ENCODE measurements around the gene CTSS. TPM values are rescaled to one million over a fixed set of nuclear protein-coding genes. Genes with fewer than 3 reads are reported as not detected.

The CTSS gene
- polyA plus RNA-seq, 1 experiment = 7.1 TPM

- ChIA-PET CTCF (interaction anchor here (1.4 kb wide), 1 partner anchor 229 kb away, joined by 5 read pairs; no protein-coding TSS in a partner anchor), POLR2A (no interaction called here)
- Histone ChIP-seq H3K27ac (ENCODE audit: low read depth, low read length) (no peak overlapping the region), H3K9me3 (ENCODE audit: control insufficient read depth, insufficient read depth, low read length) (no peaks in the 10 kb centered on the region), H3K27me3 (ENCODE audit: control insufficient read depth, insufficient read depth, low read length) (no peaks in the 10 kb centered on the region), H3K4me3 (ENCODE audit: low read depth, low read length) (no peak overlapping the region)
- no peak for TF ChIP-seq CTCF (IDR thresholded peaks at IDR 0.05; ENCODE audit: low read depth, low read length)
- no peak for DNase-seq (ENCODE audit: low read depth, low spot score)
These were observed 23.8 kb upstream of the CTSS start for GRCh38 chr1:150789396-150789795.

- DNase-seq (ENCODE audit: low read depth, low spot score) = no peak
- no peak for TF ChIP-seq CTCF (IDR thresholded peaks at IDR 0.05; ENCODE audit: low read depth, low read length)
- CTCF ChIA-PET = interaction anchor here (1.4 kb wide), 1 partner anchor 228 kb away, joined by 5 read pairs; no protein-coding TSS in a partner anchor
- H3K27ac ChIP-seq (ENCODE audit: low read depth, low read length) = no peak overlapping the region
- H3K9me3 ChIP-seq (ENCODE audit: control insufficient read depth, insufficient read depth, low read length) = no peaks in the 10 kb centered on the region
- POLR2A ChIA-PET = no interaction called here
- no peak overlapping the region for H3K4me3 ChIP-seq (ENCODE audit: low read depth, low read length)
- H3K27me3 ChIP-seq (ENCODE audit: control insufficient read depth, insufficient read depth, low read length) = no peaks in the 10 kb centered on the region
These were observed 23.4 kb upstream of the CTSS start for GRCh38 chr1:150788946-150789345.

- peak overlapping the region; percentile 7; the same call in 1 of the 2 replicates for H3K4me3 ChIP-seq (ENCODE audit: low read depth, low read length)
- ChIA-PET POLR2A (interaction anchor here (0.6 kb wide), 1 partner anchor 316 kb away, joined by 5 read pairs; no protein-coding TSS in a partner anchor), CTCF (no interaction called here)
- DNase-seq (ENCODE audit: low read depth, low spot score) = no peak
- H3K27ac ChIP-seq (ENCODE audit: low read depth, low read length) = no peak overlapping the region
- no peaks in the 10 kb centered on the region for H3K27me3 ChIP-seq (ENCODE audit: control insufficient read depth, insufficient read depth, low read length)
- no peaks in the 10 kb centered on the region for H3K9me3 ChIP-seq (ENCODE audit: control insufficient read depth, insufficient read depth, low read length)
- no peak for TF ChIP-seq CTCF (IDR thresholded peaks at IDR 0.05; ENCODE audit: low read depth, low read length)
These were observed 21.9 kb upstream of the CTSS start for GRCh38 chr1:150787455-150787854.

- no peak for DNase-seq (ENCODE audit: low read depth, low spot score)
- no peak for TF ChIP-seq CTCF (IDR thresholded peaks at IDR 0.05; ENCODE audit: low read depth, low read length)
- POLR2A ChIA-PET = no interaction called here
- Histone ChIP-seq H3K27ac (ENCODE audit: low read depth, low read length) (no peak overlapping the region), H3K9me3 (ENCODE audit: control insufficient read depth, insufficient read depth, low read length) (no peaks in the 10 kb centered on the region; the same call in 1 of the 2 replicates), H3K4me3 (ENCODE audit: low read depth, low read length) (no peak overlapping the region), H3K27me3 (ENCODE audit: control insufficient read depth, insufficient read depth, low read length) (no peaks in the 10 kb centered on the region)
- CTCF ChIA-PET = no interaction called here
These were observed 14.9 kb upstream of the CTSS start for GRCh38 chr1:150780510-150780909.

GRCh38 chr1:150778409-150778808 is 12.8 kb upstream of the CTSS start:
- TF ChIP-seq CTCF (IDR thresholded peaks at IDR 0.05; ENCODE audit: low read depth, low read length) = no peak
- ChIA-PET POLR2A (no interaction called here), CTCF (no interaction called here)
- no peaks in the 10 kb centered on the region for H3K27me3 ChIP-seq (ENCODE audit: control insufficient read depth, insufficient read depth, low read length)
- no peak for DNase-seq (ENCODE audit: low read depth, low spot score)
- no peak overlapping the region for H3K4me3 ChIP-seq (ENCODE audit: low read depth, low read length)
- no peak overlapping the region for H3K27ac ChIP-seq (ENCODE audit: low read depth, low read length)
- no peaks in the 10 kb centered on the region; the same call in 1 of the 2 replicates for H3K9me3 ChIP-seq (ENCODE audit: control insufficient read depth, insufficient read depth, low read length)
